Right lobe of liver (tissue), 4 donors: Measurements from ENCODE around the gene EPB41L1.

ENCODE experiments used
- CTCF ChIP-seq, 4 donors: fragments of 200-600 bp in 3 of 4; fragments of 450-650 bp in 1 of 4; IDR thresholded peaks; one replicate each; pipeline versions ENCODE4 v1.5.1 to v1.8.0; 2016 to 2022; ENCODE audit warnings: antibody characterized with exemption in 4 of 4, mild to moderate bottlenecking in 2 of 4
- POLR2A ChIP-seq: fragments of 450-650 bp; IDR thresholded peaks from one replicate; pipeline ENCODE4 v1.6.1; 2017; ENCODE audit warnings: antibody characterized with exemption, mild to moderate bottlenecking
- donor health status: DM: no; HTN: no; CAD: no.
- donor health status: DM: no; HTN: no; CAD: no.
- donor health status: DM: no; HTN: yes; CAD: no.

DNA sequence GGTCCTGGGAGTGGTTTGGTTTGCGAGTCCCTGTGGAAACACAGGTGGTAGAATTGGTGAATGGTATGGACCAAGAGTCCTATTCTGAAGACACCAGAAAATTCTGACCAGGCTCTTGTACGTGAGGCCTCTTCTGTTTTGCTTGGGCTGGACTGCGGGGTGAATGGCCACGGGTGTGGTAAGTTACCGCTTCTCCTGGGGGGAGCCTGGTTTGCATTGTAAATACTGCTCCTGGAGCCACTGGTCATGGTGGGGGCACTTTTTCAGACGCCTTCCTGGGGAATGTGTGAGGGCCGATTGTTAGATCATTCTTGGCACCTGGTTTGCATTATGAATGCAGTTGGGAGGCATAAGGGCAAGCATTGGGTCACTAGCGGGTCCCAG is 25.4 kb upstream of the EPB41L1 start:
- no peak for TF ChIP-seq CTCF (IDR thresholded peaks at IDR 0.05)
- TF ChIP-seq POLR2A, result no peak
